ENCODE results near the gene DOCK9. TPM values are rescaled to one million over a fixed set of nuclear protein-coding genes. Genes with fewer than 3 reads are reported as not detected.

The DOCK9 gene
- total and polyA plus RNA-seq, 2 donors (not counting 1 experiment from before 2014, with no cell fraction given): 18.5 to 28.0 TPM

GRCh38 chr13:98997738-98998641 lies 20.1 kb upstream of the DOCK9 start:
- DNase-seq (no peak), ATAC-seq (ENCODE audit: low read depth) (no peak)
- no peaks in the 10 kb centered on the region for H3K27me3 ChIP-seq (replicated peaks in 1 of 4; ENCODE audit: control extremely low read depth in 1 of 4, control insufficient read depth in 3 of 4, insufficient read depth in 4 of 4, low read length in 3 of 4)
- H3K27me3 Mint-ChIP-seq: no peaks in the 10 kb centered on the region
- H3K9me3 Mint-ChIP-seq (ENCODE audit: insufficient read depth): no peaks in the 10 kb centered on the region
- H3K27ac Mint-ChIP-seq: no peak overlapping the region
- no peak overlapping the region for H3K4me3 Mint-ChIP-seq
- H3K4me3 ChIP-seq (ENCODE audit: control extremely low read depth in 1 of 5, extremely low read depth in 1 of 5, insufficient read depth in 1 of 5, low read depth in 2 of 5, low read length in 4 of 5): no peak overlapping the region
- no peak overlapping the region for H3K27ac ChIP-seq (ENCODE audit: low read length in 2 of 2)
- H3K9me3 ChIP-seq (ENCODE audit: control extremely low read depth in 1 of 3, control insufficient read depth in 2 of 3, insufficient read depth in 1 of 3, low read length in 2 of 3): no peaks in the 10 kb centered on the region
- no peaks in the 10 kb centered on the region for H3K36me3 ChIP-seq (replicated peaks in 1 of 2; ENCODE audit: control extremely low read depth in 1 of 2, control insufficient read depth in 1 of 2, extremely low read depth in 1 of 2, insufficient read depth in 2 of 2, low read length in 1 of 2)
- no peak for TF ChIP-seq CTCF (IDR thresholded peaks at IDR 0.05)
- no peak for TF ChIP-seq EZH2 (IDR thresholded peaks at IDR 0.05; ENCODE audit: borderline replicate concordance, insufficient read depth, low read depth, low read length, poor library complexity, severe bottlenecking)
- H3K4me2 ChIP-seq (replicated peaks; ENCODE audit: low read depth, low read length, poor library complexity, severe bottlenecking): no peak overlapping the region
- ChIA-PET POLR2A (no interaction called here), CTCF (no interaction called here)
- H3K79me2 ChIP-seq (ENCODE audit: control insufficient read depth, insufficient read depth, low read length): no peaks in the 10 kb centered on the region
- no peak overlapping the region for H2AFZ ChIP-seq (ENCODE audit: insufficient read depth, low read depth, low read length, poor library complexity, severe bottlenecking)
- H4K20me1 ChIP-seq (ENCODE audit: control insufficient read depth, insufficient read depth, low read length, poor library complexity, severe bottlenecking): no peaks in the 10 kb centered on the region
- intact Hi-C loops (cut with micrococcal nuclease): no loop called here
- WGBS (ENCODE audit: insufficient coverage): 95% methylated on average over 6 of the region's 9 CpGs
- H3K4me1 Mint-ChIP-seq: peaks cover 12% of the 10 kb centered on the region
- peaks cover 4 to 8% of the 10 kb centered on the region in 2 donors for H3K4me1 ChIP-seq (ENCODE audit: control insufficient read depth in 2 of 2, insufficient read depth in 2 of 2, low read length in 2 of 2)
- H3K9ac ChIP-seq (ENCODE audit: low read length): no peak overlapping the region

- H3K27me3 ChIP-seq (replicated peaks in 1 of 4; ENCODE audit: control extremely low read depth in 1 of 4, control insufficient read depth in 3 of 4, insufficient read depth in 4 of 4, low read length in 3 of 4): no peaks in the 10 kb centered on the region
- TF ChIP-seq EZH2 (IDR thresholded peaks at IDR 0.05; ENCODE audit: borderline replicate concordance, insufficient read depth, low read depth, low read length, poor library complexity, severe bottlenecking) (no peak), CTCF (IDR thresholded peaks at IDR 0.05) (no peak)
- no peak overlapping the region for H3K27ac Mint-ChIP-seq
- H3K4me1 ChIP-seq (ENCODE audit: control insufficient read depth in 2 of 2, insufficient read depth in 2 of 2, low read length in 2 of 2): peaks cover 4 to 8% of the 10 kb centered on the region in 2 donors
- H3K36me3 ChIP-seq (replicated peaks in 1 of 2; ENCODE audit: control extremely low read depth in 1 of 2, control insufficient read depth in 1 of 2, extremely low read depth in 1 of 2, insufficient read depth in 2 of 2, low read length in 1 of 2): no peaks in the 10 kb centered on the region
- H3K27me3 Mint-ChIP-seq: no peaks in the 10 kb centered on the region
- H3K4me1 Mint-ChIP-seq: peaks cover 12% of the 10 kb centered on the region
- ChIA-PET CTCF (no interaction called here), POLR2A (no interaction called here)
- no peak overlapping the region for H3K9ac ChIP-seq (ENCODE audit: low read length)
- no peak overlapping the region for H3K4me3 ChIP-seq (ENCODE audit: control extremely low read depth in 1 of 5, extremely low read depth in 1 of 5, insufficient read depth in 1 of 5, low read depth in 2 of 5, low read length in 4 of 5)
- H3K9me3 Mint-ChIP-seq (ENCODE audit: insufficient read depth): no peaks in the 10 kb centered on the region
- no peak overlapping the region for H3K27ac ChIP-seq (ENCODE audit: low read length in 2 of 2)
- intact Hi-C loops (cut with micrococcal nuclease): no loop called here
- H3K4me2 ChIP-seq (replicated peaks; ENCODE audit: low read depth, low read length, poor library complexity, severe bottlenecking): no peak overlapping the region
- WGBS (ENCODE audit: insufficient coverage): 92% methylated on average over 10 of the region's 11 CpGs
- no peak for DNase-seq
- H3K9me3 ChIP-seq (ENCODE audit: control extremely low read depth in 1 of 3, control insufficient read depth in 2 of 3, insufficient read depth in 1 of 3, low read length in 2 of 3): peaks cover 0 to 1% (median 0%) of the 10 kb centered on the region in 3 donors
- H4K20me1 ChIP-seq (ENCODE audit: control insufficient read depth, insufficient read depth, low read length, poor library complexity, severe bottlenecking): no peaks in the 10 kb centered on the region
- H3K79me2 ChIP-seq (ENCODE audit: control insufficient read depth, insufficient read depth, low read length): no peaks in the 10 kb centered on the region
- ATAC-seq (ENCODE audit: low read depth): no peak
- H3K4me3 Mint-ChIP-seq: no peak overlapping the region
- no peak overlapping the region for H2AFZ ChIP-seq (ENCODE audit: insufficient read depth, low read depth, low read length, poor library complexity, severe bottlenecking)
Measured at GRCh38 chr13:98997011-98997730, 19.3 kb upstream of the DOCK9 start.
